Measurements from ENCODE around the gene NPC2.

DNA sequence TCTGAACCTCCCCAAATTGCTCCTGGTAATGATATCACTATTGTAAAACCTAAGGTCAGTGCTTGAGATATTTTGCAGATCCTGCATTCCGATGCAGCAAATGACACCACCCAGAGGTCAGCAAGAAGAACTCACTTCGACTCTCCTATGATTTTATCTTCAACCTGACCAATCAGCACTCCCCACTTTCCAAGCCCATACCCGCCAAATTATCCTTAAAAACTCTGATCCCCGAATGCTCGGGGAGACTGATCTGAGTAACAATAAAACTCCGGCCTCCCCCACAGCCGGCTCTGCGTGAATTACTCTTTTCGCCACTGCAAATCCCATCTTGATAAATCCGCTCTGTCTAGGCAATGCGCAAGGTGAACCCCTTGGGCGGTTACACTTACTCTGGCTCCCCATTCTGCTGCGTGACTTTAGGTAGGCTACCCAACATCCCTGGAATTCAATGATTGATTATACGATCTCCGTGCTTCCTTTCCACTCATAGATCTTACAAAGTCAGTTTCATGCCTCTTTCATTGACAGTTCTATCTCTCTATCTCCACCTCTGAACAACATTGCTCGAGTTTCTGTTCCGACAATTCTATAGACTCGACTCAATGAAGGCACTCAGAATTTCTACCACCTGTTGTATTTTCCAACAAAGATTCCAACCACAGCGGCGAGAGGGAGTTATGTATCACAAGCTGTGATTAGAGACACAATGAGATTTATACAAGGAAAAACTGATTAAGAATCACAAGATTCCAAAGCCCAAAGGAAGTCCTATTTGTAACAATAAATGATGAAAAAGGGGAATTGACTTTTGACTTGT, 939 bp downstream of the NPC2 start:
- TF ChIP-seq, protein P1, sequence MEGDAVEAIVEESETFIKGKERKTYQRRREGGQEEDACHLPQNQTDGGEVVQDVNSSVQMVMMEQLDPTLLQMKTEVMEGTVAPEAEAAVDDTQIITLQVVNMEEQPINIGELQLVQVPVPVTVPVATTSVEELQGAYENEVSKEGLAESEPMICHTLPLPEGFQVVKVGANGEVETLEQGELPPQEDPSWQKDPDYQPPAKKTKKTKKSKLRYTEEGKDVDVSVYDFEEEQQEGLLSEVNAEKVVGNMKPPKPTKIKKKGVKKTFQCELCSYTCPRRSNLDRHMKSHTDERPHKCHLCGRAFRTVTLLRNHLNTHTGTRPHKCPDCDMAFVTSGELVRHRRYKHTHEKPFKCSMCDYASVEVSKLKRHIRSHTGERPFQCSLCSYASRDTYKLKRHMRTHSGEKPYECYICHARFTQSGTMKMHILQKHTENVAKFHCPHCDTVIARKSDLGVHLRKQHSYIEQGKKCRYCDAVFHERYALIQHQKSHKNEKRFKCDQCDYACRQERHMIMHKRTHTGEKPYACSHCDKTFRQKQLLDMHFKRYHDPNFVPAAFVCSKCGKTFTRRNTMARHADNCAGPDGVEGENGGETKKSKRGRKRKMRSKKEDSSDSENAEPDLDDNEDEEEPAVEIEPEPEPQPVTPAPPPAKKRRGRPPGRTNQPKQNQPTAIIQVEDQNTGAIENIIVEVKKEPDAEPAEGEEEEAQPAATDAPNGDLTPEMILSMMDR (IDR thresholded peaks at IDR 0.05; ENCODE audit: extremely low read depth in 1 of 2, insufficient read depth in 1 of 2, low read depth in 1 of 2, low read length in 2 of 2), result peak in 1 of 2 donors; percentile 7
- TF ChIP-seq EZH2 (IDR thresholded peaks at IDR 0.05; ENCODE audit: borderline replicate concordance, low read depth, low read length, severe bottlenecking) (no peak), POLR2A (IDR thresholded peaks at IDR 0.05; ENCODE audit: low read depth, low read length) (no peak), MAX (IDR thresholded peaks at IDR 0.05; ENCODE audit: insufficient read depth, insufficient read length) (no peak), MYC (IDR thresholded peaks at IDR 0.05; ENCODE audit: low read depth, low read length) (no peak), POLR2AphosphoS5 (IDR thresholded peaks at IDR 0.05; ENCODE audit: insufficient read depth, low read depth, low read length) (no peak)
